HG03354 (cell line): ENCODE measurements around the gene PSMA3.
"Not testable (repeated sequence)": the region's sequence is repeated elsewhere in the genome, so short reads cannot be mapped to it uniquely, and the experiment has no call there.

Source experiments
- ATAC-seq: cut with Tn5 transposase; IDR thresholded peaks from one replicate; pipeline ENCODE4 v1.9.1; 2021; ENCODE audit warnings: mild to moderate bottlenecking; ENCODE audit not compliant: unreplicated experiment, poor library complexity, severe bottlenecking

Gene PSMA3

DNA sequence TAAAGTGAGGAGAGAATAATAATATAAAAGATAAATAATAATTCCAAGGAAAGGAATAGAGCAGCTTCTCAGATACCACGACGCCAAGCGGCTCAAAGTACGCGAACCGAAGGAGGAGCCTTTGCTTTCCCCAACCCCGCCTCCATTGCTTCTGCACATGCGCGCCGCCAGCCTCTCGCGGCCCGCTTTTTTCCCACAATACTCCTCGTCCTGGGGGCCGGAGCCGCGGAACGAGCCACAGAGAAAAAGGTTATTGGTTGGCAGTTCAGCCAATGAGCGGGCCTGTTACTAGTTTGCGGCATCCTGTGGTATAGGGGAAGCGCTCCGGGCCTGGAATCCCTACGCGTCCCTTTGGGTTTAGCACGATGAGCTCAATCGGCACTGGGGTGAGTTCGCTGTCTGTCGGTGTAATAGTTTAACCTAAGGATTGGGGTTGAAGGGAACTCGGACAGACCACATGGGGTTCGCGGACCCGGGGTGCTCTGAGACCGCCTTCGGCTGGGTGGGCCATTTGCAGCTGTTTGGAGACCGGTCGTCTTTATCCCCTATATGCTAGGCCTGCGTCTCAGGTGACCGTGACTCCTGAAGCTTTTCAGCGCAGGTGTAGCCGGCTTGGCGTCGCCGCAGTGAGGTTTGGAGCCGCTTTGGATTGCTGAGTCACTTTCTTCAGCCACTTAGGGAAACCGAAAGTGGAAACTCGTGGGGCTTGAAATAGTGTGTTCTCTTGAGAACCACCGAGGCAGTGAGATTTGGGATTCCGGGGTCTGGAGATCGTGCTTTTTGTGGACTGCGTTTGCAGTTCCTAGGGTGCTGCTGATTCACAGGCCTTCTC is at the start of gene PSMA3:
TSS of gene PSMA3 (plus strand) at position 288 of the 832 bp plus-strand sequence. CDS start at position 366, 78 bp downstream.
- ATAC-seq, result peak; percentile 94

DNA sequence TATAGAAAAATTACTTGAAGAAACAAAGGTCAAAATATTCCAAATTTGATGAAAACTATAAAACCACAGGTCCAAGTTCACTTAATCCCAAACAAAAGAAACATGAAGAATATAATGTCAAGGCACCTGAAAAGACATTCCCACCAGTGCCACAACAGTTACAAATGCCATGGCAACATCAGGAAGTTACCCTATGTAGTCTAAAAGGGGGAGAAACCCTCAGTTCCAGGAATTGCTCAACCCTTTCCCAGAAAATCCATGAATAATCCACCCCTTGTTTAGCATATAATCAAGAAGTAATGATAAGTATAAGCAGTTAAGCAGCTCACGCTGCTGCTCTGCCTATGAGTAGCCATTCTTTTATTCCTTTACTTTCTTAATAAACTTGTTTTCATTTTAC is 48.4 kb upstream of the PSMA3 start:
- no peak for ATAC-seq

DNA sequence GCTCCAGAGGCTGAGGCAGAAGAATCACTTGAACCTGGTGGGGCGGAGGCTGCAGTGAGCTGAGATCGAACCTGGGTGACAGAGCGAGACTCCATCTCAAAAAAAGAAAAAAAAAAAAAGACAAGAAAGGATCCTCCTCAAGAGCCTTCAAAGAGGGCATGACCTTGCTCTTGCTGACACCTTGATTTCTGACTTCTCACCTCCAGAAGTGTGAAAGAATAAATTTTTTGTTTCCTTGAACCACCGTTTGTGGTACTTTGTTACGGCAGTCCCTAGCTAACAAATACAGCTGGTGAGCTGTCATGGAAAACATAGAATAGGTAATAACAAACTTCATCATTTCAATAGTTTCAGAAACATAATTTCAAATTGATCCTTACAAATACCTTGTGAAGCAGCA is 46.6 kb upstream of the PSMA3 start:
- ATAC-seq, result no peak

GRCh38 chr14:58199726-58200479 is 44.7 kb upstream of the PSMA3 start, which contains the start of gene ACTR10:
TSS of gene ACTR10 (plus strand) at chr14:58200149. CDS start at chr14:58200218, 69 bp downstream.
- ATAC-seq, result peak; percentile 91

GRCh38 chr14:58200480-58200841 is 44.2 kb upstream of the PSMA3 start:
- peak; percentile 16 for ATAC-seq

DNA sequence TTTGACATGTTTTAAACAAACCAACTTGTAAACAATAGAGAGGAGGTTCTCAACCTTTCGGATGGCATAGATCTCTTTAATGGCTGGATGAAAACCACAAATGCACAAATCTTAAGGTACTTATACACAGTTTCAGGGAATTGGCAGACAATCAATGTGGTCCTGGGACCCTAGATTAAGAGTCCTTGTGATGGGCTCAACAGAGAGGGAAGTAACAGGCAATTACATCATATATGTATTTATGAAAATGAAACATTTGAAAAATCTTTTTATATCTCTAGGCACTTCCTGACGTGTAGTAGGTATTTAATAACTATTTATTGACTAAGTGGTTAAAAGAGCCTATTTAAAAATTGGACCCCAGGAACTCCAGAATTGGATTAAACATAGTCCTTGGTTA is 43.8 kb upstream of the PSMA3 start:
- no peak for ATAC-seq

DNA sequence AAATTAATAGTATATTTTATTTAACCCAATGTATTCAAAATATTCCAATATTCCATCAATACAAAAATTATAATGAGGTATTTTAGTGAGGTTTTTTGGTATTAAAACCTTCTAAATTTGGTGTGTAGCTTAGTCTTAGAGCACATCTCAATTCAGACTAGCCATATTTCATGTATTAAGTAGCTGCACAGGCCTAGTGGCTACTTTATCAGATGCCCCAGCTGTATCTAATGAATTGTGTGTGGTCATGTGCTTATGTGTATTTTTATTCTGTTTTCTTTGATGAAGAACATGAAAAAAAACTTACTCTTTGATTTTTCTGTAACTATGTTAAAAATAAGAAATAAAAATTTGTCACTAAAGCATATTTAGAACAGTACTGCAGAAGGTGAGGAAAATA is 31.5 kb upstream of the PSMA3 start:
- ATAC-seq, result no peak

DNA sequence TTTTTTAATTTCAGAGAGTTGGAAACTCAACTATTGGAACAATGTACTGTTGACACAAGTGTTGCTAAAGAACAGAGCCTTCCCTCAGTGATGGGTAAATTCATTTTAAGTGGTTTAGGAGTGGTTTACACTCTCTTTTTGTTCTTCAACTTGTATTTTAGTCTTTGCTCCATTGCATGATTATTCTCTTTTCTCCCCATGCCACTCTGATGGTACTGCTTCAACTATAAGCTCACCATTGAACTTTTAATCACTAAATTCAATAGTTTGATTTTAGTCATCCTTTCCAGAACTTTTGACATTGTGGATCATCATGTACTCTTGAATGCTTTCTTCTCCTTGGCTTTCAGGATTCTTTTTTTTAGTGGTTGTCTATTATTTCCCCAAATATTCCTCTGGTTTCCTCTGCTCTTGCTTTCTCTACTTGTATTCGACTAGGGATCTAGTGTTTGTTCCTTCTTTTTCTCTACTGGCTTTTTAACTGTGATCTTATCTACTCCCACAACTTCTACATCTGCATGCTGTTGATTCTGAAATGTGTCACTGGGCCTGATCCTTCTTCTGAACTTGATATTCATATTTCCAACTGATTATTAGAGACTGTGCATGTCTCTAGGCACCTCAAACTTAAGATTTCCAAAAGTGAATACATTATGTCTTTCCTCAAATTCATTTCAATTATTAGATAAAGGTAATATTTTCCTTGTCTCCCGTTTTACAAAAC is 29.3 kb upstream of the PSMA3 start:
- no peak for ATAC-seq

DNA sequence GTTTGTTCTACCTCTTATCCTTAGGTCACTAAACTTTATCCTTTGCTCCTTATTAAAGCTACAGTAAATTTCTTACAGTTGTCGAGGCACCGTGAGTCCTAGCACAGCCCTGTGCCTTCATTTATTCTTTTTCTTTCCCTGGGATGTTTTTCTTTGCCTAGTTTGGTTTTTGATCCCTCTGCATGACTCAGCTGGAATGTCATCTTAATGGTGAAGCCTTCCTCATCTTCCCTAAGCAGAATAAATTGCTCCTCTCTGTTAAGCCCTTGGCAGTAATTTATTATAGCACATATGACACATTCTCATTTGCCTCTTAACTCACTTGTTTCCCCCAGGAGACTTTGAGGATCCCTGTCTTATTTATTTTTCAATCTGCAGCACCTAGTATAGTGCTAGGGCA is 28.1 kb upstream of the PSMA3 start:
- no peak for ATAC-seq

- no peak for ATAC-seq
Measured at GRCh38 chr14:58227096-58227819, 17.4 kb upstream of the PSMA3 start.

GRCh38 chr14:58238252-58239243 is 6.1 kb upstream of the PSMA3 start:
- no peak for ATAC-seq

DNA sequence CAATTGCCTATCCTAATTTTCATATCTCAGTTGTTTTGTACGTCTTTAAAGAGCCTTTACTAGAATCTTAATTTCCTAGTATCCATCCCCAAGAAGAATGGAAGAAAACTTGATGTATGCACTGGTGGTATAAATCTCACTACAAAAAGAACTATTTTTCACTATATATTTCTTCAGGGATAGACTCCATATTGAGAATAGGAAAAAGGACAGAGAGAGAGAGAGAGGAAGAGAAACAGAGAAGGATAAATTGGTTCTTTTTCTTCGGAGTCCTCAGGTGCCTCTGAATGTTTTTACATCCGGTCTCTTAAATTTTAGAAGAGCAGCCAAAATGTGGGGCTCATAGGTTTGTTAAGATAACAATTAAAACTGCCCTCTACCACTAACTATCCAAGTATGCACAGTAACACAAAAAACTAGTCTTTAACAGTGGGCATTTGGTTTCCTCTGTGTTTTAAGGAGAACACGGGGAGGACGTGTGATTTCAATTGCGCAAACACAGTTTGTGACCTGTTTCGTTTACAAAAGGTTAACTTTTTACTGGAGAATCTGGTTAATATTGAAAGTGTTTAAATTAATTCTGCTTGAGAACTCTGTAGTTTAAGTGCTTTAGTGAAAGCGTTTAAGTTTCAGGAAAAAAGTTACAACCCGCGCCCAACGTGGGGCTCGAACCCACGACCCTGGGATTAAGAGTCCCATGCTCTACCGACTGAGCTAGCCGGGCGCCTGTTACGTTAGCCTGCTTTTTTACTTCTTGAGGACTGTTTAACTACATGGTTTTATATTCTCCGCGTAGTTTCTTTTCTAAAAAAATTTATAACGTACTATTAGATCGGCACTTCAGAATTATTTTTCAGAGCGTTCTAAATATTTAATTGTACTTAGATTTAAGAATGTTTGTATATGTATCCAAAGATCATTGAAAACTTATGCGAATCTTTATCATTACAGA is 5.1 kb upstream of the PSMA3 start:
- ATAC-seq, result no peak

DNA sequence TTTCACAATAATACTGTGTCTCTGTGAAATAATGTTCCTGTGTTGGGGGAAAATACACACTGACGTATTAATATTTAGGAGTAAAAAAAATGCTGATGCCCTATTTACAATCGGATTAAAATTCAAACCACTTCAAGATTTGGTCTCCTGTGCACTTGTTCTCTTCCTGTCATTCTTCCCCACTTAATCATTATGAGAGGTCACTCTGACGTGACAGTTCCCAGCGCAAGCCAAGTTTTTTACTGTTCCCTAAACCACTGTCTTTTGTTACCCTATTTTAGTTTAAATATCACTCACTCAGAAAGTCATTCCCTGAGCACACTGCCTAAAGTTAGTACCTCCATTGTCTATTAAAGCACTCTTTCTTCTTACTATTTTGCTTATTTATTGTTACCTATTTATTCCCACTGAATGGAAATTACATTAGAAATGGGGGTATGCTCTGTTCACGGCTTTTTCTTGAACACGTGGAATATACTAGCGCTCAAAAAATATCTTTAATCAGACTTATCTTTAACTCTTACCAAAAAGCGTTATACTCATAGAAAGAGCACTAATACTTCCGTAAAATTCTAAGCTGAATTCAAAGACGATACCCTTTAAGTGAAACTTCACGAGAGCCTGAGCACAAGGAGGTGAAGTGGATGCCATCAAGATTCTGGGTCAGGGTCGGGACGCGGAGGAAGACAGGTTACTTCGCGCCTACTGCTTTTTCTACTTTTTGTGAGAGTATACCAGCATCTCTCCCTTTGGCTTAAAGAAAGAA is 670 bp upstream of the PSMA3 start:
- peak; percentile 46 for ATAC-seq

- ATAC-seq, result no peak
Measured at GRCh38 chr14:58245562-58245961, 919 bp downstream of the PSMA3 start.

DNA sequence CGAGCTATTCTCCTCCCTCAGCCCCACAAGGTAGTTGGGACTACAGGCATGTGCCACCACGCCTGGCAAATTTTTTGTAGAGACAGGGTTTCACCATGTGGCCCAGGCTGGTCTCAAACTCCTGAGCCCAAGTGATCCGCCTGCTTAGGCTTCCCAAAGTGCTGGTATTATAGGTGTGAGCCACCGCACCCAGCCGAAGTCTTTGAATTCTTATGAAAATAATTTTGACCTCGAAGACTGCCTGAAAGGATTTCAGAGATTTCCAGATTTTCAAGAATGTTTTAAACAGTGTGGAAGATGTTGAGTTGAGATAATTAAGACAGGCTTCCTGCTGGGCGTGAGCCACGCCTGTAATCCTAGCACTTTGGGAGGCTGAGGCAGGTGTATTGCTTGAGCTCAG is 5.0 kb downstream of the PSMA3 start:
- no peak for ATAC-seq

- no peak for ATAC-seq
Measured at GRCh38 chr14:58258156-58258555, 13.5 kb downstream of the PSMA3 start.

DNA sequence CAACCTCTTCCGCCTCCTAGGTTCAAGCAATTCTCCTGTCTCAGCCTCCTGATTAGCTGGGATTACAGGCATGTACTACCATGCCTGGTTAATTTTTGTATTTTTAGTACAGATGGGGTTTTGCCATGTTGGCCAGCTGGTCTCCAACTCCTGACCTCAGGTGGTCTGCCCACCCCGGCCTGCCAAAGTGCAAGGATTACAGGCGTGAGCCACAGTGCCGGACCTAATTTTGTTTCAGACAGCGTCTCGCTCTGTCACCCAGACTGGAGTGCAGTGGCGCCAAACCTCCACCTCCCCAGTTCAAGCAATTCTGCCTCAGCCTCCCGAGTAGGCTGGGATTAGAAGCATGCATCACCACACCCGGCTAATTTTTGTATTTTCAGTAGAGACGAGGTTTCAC is 17.4 kb downstream of the PSMA3 start:
- ATAC-seq, result not testable (repeated sequence)
